ENCODE data around the gene TJP1. TPM values are rescaled to one million over a fixed set of nuclear protein-coding genes. Genes with fewer than 3 reads are reported as not detected.

Gene TJP1
- total RNA-seq (2014; rRNA removed; shearing (Covaris generic)), result 19.1 and 21.9 TPM in 2 replicates
- polyA plus RNA-seq (2015; cell fraction: cytosol; rRNA removed), result 26.6 and 32.5 TPM in 2 replicates
- polyA plus RNA-seq (2015; cell fraction: nucleus; rRNA removed), result 63.3 and 63.8 TPM in 2 replicates

DNA sequence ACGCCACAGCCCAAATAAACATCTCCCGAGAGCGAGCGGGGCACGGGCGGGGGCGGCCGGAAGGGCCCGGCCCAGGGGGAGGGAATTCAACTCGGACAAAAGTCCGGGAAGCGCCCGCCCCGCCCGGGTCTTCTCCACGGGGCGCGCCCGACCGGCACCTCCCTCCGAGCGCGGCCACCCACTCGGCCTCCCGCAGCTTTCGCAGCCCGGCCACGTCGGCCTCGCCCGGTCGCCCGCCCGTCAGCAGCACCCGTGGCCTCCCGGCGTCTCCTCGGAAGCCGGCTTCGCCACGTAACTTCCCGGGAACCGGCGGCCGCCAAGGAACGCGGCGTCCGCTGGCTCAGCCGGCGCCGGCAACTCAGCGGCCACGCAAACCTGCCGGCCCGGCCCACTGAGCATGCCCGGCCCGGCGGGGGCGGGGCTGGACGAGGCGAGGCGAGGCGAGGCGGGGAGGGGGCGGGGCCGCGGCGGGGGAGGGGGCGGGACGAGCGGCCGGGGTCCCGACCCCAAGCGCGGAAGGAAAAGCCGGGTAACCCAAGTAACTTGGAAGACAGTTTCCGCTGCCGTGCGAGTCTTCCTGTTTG lies at the start of gene TJP1:
Gene TJP1 (minus strand): TSS at position 369 of the 584 bp plus-strand sequence. CDS start 440 bp downstream, outside the sequence.
- DNase-seq (ENCODE audit: low read depth), result peak; percentile 57

DNA sequence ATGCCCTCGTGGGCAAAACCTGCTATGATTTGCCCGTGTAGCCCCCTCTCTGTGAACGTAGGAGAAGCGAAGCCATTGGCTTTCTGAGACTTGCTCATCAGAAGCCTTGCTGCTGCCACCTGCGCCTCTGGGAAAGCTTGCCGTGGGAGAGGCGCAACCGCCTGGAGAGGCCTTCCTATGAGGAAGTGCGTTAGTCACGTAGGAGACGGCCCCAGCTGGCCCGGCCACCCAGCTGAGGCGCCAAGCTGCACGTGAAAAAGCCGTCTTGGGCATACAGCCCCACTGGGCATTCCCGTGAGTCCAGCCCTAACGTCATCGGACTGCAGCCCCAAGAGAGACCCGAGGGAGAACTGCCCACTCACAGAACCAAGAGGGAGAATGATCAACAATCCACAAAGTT lies 49.1 kb upstream of the TJP1 start:
- DNase-seq (ENCODE audit: low read depth), result no peak

- DNase-seq (ENCODE audit: low read depth), result no peak
These were observed 48.4 kb upstream of the TJP1 start for GRCh38 chr15:29870495-29871151.

DNA sequence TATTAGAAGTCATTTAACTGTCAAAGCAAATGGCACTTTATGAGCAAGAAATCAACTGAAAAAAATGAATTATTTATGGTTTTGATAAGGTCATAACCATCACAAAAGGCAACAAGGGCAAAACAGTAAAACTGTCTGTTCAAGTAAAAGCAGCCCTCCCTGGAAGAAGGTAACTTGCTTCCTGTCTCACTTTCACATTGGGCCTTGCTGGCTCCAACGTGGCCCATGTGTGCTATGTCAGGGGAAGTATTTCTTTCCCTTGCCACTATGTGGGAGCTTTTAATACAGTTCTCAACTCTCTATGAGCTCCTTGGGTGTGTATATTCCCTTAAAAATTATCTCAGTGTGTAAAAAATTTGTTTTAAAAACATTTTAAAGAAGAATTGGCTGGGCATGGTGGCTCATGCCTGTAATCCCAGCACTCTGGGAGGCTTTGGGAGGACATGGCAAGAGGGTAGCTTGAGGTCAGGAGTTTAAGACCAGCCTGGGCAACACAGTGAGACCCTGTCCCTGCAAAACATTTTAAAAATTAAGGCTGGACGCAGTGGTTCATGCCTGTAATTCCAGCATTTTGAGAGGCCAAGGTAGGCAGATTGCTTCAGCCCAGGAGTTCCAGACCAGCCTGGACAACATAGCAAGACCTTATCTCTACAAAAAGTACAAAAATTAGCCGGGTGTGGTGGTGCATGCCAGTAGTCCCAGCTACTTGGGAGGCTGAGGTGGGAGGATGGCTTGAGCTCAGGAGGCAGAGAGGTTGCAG lies 45.2 kb upstream of the TJP1 start:
- DNase-seq (ENCODE audit: low read depth), result no peak

DNA sequence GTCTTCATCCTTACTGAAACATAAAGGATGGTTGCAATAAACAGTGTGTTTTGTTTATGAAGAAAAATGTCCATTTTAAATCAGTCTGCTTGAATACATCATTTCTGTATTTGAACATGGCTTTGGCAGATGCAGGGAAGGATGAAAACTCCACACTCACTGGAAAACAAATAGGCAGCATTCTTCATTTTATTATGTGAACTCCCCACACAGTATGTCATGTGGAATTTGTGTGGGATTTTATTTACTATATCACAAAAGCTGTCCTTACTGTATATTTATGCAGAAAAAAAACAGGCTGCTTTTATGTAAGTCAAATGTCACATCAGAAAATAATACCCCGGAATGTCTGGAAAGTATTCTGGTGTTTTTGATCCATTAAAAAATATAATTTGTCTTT lies 44.1 kb upstream of the TJP1 start:
- DNase-seq (ENCODE audit: low read depth), result no peak

DNA sequence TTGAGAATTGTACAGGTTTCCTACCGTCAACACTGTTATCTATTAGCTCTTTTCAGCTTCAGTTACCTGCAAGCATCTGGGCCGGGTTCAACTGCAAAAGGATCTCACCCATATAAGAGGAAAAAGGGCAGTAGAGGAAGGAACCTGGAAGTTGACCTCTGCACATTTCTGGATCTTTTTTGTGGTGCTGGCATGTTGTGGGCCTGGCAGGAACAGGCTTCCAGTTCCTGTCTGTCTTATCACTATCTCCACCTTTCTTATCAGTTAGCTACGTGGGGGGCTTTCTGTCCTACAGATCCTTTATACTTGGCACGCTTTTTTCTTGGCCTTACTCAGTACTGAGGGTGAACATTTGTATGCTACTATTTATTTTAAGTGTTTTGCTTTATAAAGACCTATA lies 42.2 kb upstream of the TJP1 start:
- DNase-seq (ENCODE audit: low read depth), result no peak

DNA sequence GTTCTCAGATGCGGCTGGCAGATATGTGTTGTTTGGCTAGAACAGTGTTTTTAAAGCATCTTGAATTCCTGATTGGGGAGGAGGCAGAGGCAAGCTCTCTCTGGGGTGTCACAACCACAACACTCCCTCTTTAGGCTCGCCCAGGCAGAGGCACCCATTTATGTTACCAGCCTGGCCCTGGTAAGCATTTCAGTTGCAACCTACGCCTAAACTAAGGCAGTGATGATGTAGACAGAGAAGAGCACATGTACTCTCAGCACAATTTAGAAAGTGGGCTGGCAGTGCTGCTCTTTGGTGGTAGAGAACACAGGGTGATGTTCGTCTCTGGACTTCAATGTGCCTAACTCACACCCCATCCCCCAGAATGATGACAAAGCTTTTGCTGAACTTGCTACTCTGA lies 41.2 kb upstream of the TJP1 start:
- no peak for DNase-seq (ENCODE audit: low read depth)

DNA sequence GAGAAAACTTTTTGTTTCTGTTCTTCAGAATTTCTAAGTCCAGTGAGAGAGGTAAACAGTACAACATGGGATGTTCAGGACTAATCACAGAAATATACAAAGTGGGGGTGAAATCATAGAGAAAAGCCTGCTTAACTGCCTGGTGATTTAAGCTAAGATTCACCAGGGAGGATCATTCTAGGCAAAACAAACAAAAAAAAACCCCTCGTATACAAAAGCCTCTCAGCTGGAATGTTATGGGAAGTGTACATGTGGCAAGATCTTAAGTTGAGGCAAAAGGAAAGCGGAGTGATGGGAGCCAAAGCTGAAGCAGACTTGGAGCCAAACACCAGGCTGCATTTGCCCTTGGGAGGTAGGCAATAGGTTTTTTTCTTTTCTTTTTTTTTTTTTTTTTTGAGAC lies 40.0 kb upstream of the TJP1 start:
- no peak for DNase-seq (ENCODE audit: low read depth)

DNA sequence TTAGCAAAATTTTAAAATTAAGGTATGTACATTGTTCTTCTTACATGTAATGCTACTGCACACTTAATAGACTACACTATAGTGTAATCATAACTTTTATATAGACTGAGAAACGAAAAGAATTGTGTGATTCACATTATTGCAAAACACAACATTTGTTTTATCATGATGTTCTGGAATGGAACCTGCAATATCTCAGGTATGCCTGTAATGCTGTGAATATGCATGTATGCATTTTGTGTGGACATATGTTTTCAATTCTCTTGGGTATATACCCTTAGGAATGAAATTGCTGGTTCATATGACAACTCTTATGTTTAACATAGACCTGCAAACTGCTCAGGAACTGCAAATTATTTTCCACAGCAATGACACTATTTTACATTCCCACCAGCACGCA lies 38.6 kb upstream of the TJP1 start:
- no peak for DNase-seq (ENCODE audit: low read depth)

DNA sequence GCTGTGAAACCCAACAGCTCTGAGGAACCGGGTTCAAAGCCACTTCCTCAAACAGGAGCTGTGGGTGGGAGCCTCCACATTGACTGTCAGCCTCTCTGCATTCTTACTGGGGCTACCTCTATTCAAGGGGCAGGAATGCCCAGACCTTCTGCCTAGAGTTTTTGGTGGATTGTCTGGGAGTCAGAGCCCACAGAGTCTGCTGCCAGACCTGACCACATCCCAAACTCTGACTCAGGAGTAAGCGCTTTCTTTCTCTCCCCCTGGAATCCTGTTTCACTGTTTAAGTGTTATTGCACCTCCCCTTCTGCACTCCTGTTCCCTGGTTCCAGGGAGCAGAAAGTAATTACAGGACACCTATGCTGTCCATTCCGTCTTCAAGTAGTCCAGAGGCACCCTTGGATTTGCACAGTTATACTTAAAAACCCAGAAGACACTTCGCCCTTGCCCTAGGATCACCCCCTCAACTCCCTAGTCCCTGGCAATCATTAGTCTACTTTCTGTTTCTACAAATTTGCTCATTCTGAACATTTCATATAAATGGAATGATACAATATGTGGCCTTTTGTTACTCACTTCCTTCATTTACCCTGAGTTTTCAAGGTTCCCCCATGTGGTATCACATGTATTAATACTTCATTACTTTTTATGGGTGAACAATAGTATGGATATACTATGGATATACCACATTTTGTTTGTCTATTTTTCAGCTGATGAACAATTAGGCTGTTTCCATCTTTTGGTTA lies 37.9 kb upstream of the TJP1 start:
- peak; percentile 87 for DNase-seq (ENCODE audit: low read depth)

- DNase-seq (ENCODE audit: low read depth), result no peak
These were observed 37.0 kb upstream of the TJP1 start for GRCh38 chr15:29859293-29859692.

DNA sequence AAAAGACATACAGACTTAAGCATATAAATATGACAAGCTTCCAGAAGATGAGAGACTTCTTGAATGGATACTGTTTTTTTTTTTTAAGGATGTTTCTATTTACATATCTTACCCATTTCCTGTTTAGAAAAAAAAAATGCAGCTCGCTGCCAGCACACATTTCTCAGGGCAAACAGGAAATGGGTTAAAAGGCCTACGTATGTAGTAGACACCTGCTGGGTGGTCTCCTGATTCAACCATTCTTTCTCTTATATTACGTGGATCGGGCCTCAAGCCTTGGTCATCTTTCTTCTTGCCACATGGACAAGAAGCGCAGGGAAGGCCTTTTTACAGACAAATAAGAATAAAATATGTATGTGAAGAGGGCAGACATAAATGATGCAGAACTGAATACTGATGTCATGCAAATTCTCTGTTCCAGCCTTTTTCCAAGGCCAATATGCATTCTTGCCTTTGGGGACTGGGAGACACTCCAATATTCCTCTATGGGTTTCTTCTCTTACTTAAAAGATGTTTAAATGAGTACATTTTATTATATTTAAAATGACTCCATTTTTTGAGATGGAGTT lies 35.0 kb upstream of the TJP1 start:
- DNase-seq (ENCODE audit: low read depth), result peak; percentile 26

- DNase-seq (ENCODE audit: low read depth), result peak; percentile 45
These were observed 32.1 kb upstream of the TJP1 start for GRCh38 chr15:29854413-29854812.

- DNase-seq (ENCODE audit: low read depth), result no peak
These were observed 31.1 kb upstream of the TJP1 start for GRCh38 chr15:29853211-29853987.

- peak; percentile 36 for DNase-seq (ENCODE audit: low read depth)
These were observed 29.9 kb upstream of the TJP1 start for GRCh38 chr15:29852201-29852600.

- peak; percentile 64 for DNase-seq (ENCODE audit: low read depth)
These were observed 27.4 kb upstream of the TJP1 start for GRCh38 chr15:29849716-29850115.

DNA sequence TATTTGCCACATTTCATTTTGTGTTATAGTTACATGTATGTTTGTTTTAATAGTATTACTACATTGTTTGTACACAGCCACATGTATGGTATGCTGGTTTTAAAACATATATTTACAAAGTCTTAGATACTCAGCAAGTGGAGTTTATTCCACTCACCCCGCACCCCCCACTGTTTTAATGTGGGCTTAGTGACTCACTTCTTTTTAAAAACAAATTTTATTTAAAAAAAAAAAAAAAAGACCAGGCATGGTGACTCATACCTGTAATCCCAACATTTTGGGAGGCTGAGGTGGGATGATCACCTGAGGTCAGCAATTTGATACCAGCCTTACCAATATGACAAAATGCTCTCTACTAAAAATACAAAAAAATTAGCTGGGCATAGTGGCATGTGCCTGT lies 26.9 kb upstream of the TJP1 start:
- DNase-seq (ENCODE audit: low read depth), result peak; percentile 48

GRCh38 chr15:29844290-29844903 lies 22.1 kb upstream of the TJP1 start:
- DNase-seq (ENCODE audit: low read depth), result peak; percentile 42

GRCh38 chr15:29842290-29842689 lies 20.0 kb upstream of the TJP1 start:
- DNase-seq (ENCODE audit: low read depth), result no peak

DNA sequence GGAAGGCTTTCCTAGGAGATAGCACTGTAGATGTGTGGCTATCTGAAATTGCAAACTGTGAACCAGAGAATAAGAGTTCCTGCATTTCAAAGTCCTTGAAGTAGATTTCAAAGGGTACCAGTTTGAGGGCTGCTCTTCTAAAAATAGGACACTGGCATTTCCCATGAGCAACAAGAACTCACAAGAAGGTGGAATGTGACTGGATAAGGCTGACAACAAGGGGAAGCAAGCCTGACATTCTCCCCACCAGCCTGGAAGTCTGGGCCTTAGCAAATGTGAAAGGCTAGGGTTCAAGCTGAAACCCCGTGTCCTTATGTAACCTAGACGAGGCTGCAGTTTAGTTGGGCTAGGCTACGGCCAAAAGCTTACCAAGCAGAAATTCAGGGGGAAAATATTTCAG lies 18.7 kb upstream of the TJP1 start:
- no peak for DNase-seq (ENCODE audit: low read depth)

Measured in HT1080 (cell line).